Stromal cell of bone marrow (primary cell): ENCODE results near the gene COL5A1.

Source experiments
- DNase-seq: peaks from one replicate; pipeline ENCODE4 v3.0.0-alpha.2; 2012; ENCODE audit warnings: low read depth

Gene COL5A1

DNA sequence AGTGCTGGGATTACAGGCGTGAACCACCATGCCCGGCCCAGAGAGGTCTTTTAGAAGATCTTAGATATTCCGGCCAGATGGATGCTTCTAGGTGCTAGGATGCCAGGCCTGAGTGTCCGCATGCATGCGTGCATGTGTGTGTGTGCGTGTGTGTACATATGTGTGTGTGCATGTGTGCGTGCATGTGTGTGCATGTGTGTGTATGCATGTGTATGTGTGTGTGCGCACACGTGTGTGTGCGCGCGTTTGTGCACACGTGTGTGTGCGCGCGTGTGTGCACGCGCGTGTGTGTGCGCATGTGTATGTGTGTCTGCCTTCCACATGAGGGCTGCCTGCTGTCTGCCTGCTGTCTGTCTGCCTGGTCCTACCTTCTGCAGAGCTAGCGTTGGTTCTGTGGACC is 151.0 kb downstream of the COL5A1 start:
- no peak for DNase-seq

DNA sequence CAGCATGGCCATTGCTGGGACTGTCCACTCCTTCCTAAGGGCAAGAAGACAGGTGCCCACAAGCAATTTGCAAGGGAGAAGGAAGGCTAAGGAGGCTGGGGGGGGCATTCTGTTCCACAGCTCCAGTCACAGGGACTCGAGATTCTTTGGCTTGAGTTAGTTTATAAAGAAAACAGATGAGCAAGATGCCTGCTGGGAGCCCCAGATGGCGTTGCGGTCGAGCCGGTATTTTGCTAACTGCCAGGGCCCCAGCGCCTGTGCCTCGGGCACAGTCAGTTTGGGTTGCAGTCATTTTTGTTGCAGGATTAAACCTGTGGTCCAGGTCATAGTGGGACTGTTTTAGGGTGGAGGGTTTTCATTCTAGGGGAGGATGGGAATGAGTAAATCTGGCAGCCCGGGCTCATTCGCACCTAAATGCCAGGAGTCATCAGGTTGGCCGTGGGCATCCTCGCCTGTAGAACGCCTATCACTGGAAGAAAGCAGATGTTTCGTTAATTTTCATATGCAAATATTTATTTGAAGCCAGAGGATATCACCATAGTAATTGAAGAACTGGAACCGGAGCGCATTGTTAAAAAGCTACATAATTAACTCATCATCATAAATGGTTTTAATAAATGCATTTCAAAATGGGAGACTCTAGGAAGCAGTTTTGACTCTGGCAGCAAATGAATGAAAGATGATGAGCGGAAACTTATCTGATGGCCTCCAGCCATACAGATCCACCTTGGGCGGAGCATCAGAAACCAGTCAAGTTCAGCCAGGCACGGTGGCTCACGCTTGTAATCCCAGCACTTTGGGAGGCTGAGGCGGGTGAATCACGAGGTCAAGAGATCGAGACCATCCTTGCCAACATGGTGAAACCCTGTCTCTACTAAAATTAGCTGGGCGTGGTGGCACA is 151.9 kb downstream of the COL5A1 start:
- DNase-seq: no peak

DNA sequence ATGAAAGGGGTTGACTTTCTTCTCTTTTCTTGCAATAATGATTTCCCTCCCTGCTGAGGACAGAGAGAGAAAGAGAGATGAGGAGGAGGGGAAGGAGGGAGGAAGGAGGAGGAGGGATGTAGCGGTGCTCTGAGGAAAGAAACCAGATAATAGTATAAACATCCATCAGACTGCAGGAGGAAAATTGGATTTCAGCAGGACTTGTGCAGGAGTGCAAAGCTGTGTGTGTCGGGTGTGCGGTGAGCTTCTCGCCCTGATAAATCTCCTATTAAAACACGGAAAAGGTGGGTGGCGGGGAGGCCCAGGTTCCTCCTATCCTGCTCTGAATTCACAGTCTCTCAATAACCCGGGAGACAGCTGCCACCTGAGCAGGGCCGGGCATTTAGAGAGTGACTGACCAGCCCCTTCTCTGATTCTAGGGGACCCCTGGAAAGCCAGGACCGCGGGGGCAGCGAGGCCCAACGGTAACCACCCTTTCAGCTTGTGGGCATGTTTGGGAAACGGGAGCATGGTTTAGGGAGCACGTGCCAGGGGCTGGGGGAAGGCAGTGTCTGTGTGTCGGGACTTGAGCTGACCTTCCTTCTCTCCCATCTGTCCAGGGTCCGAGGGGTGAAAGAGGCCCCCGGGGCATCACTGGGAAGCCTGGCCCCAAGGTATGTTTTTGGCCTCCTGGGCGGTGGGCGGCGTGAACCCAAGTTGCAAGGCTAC is 153.2 kb downstream of the COL5A1 start:
- DNase-seq: no peak

DNA sequence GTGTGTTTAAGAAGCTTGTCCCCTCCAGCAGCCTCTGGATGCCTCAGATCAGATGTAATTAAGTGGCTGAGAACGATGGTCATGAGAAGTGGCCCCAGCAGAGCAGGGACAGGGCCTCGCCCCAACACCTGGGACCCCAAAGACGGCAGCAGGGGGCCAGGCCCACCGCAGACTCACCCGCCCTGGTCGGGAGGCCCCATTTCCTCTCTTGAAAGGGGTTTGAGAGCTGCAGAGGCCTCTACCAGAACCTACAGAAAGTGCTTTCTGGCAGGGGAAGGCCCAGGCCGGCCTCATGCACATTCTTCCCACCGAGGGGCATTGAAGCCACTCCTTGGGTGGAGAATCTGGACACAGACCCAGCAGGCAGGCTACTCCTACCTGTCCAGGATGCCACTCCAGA is 153.8 kb downstream of the COL5A1 start:
- DNase-seq: no peak

DNA sequence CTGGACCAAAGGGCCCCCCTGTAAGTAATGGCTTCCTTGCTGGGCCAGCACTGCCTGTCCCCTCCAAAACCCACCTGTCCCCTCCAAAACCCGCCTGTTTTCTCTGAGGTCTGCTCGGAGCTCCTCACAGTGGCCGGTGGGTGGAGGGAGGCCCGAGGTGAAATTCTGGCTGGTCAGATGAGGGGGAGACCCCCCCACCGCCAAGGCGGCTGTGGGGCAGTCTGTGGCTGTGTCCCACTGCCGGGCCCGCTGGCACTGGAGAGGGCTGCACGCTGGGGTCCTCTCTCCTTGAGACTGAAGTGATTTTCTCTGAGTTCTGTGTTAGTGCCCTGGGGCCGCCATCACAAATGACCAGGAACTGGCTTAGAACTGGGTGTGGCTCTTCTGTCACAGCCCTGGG is 155.3 kb downstream of the COL5A1 start:
- DNase-seq: no peak

DNA sequence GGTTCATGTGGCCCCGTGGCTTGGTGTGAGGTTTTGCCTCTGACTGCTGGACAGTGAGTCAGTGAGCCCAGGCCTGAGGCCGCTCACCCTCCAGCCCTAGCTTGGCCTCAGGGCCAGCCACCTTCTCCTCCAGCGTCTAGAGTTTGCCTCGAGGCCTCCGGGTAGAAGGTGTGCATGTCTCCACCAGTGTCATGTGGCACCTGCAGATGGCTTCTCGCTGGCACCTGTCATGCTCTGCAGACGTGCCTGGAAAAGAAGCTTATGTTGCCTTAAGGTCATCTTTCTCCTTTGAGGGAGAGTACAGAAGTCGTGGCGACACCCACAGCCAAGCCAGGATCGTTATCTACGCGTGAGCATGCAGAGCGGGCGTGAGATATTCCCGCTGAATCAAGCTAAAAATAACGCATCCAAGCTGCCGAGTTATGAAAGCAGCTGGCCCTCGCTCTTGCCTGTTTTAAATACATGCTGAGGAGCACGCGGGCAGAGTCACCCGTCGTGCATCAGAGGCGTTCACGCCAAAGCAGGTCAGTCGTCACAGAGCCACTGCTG is 159.3 kb downstream of the COL5A1 start:
- no peak for DNase-seq

DNA sequence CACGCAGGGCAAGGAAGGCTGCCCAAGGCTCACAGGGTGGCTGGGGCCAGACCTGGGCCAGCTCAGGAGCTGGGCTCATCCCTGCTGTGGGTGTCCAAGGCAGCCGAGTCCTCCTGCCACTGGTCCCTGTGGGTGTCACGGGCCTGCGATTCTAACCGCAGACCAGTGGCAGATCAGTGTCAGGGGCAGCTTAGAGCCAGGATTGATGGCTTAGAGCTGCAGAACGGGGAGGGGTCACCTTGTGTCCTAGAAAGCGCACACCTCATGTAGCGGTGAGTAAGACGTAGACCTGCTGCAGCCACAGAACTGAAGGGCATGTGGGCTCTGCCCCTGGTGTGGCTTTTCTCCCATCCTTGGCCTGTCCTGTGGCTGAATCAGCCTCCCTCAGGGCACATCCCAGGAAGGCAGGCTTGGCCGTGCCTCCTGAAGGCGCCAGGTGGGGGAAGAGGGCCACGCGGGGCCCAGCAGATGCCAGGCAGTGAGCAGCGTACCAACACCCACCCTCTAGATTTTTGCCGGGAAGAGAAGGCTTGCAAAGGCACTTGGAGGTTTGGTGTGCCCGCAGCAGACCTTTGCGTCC is 160.7 kb downstream of the COL5A1 start:
- DNase-seq: no peak

DNA sequence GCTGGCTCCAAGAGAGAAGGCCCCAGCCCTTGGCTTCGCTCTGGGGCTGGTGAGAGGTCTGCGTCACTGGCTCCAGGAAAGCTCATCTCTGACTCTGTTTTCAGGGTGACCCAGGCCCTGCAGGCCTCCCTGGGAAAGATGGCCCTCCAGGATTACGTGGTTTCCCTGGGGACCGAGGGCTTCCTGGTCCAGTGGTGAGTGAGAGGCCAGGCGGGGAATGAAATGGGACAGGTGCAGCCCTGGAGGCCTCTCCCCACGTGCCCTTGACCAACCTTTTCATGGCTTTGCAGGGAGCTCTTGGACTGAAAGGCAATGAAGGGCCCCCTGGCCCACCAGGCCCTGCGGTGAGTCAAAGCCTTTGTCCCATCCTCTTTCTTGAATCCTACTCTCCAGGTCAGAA is 163.3 kb downstream of the COL5A1 start:
- no peak for DNase-seq

DNA sequence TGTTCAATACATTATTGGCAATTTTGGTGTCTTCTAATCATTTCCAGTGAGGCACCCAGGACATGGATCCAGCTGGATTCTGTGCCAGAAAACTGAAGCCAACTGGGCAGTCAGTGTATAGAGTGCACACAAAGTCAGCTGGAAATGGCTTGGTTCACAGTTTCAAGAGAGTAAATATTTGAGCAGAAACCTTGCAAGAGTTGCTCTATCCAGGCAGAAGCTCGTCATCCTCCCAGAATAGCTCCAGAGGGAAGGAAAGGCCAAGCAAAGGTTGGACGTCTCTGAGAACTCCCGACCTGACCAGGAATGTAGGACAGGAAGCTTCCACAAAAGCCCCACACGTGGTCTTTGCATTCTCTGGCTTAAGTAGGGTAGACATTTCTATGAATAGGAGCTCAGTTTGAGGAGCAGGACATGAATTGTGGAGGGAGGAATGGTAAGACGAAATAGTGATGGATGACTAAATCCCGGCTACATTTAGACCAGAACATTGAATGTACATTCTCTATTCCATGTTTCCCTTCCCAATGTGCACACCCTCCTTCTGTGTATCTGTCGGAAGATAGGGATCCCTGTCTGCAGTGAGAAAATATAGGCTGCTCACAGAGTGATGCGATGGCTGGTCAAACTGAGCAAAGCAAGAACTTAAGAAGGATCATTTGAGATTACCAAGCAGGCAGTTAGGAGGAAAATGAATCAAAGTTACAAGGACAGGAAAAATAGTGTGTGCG is 166.3 kb downstream of the COL5A1 start:
- peak; percentile 28 for DNase-seq

DNA sequence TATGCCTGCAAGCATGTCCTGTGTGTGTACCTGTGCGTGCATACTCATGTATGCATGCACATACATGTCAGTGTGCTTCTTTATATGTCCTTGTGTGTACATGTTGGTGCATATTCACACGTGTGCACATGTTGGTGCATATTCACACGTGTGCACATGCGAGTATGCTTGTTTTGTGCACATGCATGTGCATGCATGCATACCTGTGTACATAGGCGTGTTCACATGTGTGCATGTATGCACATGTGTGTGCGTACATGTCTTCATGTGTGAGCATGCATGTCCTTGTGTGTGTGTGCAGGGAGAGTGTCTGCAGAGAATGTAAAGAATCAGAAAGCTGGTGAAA is 166.8 kb downstream of the COL5A1 start:
- no peak for DNase-seq

DNA sequence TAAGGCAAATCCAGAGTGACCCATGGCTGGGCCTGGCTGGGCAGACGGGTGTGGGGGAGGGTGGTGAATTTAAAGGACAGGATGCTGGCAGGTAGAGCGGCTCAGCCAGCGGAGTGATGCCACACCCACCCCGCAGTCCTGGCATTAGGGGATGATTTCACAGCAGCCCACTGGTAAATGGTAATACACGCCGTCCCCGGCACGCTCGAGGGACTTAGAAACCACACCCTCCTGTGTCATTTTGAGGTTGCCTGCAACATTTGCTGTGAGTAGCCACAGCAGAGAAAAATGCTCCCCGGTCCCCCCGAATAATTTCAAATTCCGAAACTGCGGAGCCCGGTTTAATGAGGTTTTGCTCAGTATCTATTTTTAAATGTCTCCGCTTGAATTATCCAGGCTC is 167.7 kb downstream of the COL5A1 start:
- no peak for DNase-seq

DNA sequence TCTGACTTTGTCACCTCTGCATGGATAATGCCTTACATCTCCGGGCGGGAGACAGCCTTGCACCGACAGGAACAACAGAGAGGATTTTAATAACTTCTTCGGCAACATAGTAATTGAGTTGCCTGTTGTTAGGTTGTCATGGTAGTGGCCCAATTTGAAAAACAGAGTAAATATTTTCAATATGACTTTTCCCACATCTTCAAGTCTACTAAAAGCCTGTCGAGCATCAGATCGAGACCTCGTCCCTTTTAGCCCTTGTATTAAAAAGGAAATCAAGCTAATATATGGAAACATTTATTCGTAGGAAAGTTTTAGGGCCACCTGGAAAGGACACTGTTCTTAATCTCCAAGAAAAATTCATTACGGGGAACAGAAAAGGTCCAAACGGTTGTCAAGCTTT is 168.2 kb downstream of the COL5A1 start:
- no peak for DNase-seq

DNA sequence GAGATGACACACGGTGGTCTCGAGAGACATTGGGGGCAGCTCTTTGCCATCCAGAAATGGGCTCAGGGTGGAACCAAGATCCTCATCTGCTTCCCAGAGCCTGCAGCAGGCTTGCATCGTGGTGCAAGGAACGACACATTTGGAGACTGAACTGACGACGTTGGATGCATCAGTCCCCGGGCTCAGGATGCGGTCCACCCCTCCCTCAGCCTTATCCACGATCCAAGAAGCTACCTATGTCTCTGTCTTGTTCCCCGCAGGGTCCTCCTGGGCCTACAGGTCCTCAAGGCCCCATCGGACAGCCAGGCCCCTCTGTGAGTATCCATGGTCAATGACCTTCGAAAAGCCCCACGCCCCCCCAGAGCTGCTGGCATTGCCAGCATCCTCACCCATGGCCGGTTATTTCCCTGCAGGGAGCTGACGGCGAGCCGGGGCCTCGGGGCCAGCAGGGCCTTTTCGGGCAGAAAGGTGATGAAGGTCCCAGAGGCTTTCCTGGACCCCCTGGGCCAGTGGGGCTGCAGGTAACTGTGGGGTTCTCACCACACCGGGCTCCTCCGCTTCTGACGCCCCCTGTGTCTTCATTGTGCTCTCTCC is 169.6 kb downstream of the COL5A1 start:
- no peak for DNase-seq

DNA sequence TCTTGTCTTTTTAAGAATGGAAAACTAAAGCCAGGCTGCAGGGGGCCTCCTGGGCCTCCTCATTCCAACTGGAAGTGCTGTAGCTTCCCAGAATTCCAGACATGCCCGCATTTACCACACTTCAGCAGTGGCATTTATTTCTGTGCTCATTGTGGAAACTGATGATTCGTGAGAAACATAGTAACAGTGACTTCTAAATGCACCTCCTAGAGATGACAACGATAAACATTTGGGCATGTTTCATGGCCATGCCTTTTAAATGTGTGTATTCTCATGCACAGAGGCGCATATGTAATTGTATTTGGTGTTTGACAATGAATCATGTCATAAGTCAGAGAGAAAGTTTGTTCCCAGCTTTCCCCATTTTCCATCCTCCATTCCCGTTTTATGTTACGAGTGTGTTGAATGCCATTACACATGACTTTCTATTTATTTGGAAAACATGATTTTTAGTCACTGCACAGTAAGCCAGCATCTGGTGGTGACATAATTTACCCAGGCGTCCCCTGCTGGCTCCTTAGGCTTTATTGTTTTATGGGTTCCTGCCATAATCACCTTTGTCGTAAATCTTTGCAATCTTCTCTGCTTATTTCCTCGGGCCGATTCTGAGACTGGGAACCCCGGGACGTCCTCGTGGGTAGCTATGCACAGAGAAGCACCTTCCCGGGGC is 170.2 kb downstream of the COL5A1 start:
- peak; percentile 78 for DNase-seq

DNA sequence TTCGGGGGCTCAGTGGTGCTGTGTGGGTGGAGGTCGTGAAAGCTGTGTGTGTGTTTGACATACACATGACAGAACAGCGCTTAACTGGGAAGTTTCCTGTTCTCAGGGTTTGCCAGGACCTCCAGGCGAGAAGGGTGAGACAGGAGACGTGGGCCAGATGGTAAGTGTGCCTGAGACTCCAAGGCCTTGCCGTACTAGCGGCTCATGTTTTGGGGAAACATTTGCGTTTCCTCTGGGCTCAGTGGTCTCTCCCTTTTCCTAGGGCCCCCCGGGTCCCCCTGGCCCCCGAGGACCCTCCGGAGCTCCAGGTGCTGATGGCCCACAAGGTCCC is 170.7 kb downstream of the COL5A1 start:
- no peak for DNase-seq

DNA sequence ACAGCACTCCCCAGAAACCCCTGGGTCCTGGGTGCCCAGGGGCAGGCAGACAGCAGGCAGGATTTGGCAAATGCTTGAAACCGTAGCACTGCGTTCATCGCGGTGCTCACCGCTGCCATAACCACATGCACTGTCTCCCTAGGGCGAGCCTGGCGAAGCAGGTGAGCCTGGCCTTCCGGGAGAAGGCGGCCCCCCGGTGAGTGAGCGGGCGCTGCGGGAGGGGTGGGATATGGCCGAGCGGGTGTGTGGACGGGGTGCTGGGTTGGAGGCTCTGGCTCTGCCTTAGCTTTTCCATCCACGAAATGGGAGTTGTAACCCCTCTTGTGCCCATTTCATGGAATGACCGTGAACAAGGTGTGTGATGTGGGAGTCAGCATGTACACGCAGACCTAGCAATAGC is 172.2 kb downstream of the COL5A1 start:
- no peak for DNase-seq

DNA sequence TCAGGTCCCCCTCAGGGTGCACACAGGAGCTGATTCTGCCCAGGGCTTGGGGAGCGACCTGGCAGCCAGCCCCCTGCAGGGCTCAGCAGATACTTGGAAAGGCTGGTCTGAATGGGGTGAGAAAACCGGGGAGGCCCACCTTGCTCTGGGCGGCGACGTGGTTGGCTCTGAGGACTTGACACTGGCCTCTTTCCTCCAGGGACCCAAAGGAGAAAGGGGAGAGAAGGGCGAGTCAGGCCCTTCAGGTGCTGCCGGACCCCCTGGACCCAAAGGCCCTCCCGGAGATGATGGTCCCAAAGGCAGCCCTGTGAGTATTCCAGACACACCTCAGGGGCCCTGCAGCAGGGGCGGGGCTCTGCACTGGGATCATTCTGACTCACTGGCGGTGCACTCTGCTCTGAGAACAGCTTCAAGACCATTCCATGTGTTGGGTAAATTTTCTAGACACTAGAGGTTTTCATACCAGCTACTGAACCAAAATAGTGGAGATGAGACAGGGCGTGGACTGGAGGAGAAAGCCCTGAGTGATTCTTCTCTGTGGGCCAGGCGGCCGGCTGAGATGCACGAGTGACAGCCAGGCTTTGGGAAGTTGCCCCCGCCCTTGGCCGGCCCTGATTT is 173.1 kb downstream of the COL5A1 start:
- DNase-seq: peak; percentile 13

DNA sequence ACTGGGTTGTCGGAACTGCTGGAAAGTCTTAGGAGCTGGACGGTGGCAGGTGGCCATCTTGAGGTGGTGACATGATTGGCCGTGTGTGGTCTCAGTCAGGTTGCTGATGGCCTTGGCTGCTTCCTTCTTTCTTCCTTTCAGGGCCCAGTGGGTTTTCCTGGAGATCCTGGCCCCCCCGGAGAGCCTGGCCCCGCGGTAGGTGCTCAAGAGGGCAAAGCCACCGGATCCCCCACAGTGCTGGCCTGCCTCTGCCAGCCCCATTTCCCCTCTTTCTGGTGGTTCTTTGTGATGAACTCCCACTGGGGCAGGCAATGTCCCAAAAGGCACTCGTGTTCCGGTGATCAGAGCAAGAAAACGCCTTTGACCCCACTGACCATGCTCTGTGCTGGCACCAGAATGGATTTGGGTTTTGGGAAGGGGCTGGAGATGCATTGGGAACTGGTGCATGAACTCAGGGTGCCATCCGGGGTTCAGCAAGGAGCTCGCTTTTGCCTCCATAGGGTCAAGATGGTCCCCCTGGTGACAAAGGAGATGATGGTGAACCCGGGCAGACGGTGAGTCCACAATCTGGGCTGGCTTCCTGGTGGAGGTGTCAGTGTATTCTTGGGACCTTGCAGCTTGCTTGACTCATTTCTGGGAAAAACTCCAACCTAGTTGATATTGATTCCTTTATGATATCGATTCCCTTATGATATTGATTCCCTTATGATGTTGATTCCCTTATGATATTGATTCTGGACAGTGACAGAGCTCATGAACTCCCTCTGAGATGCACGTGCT is 174.0 kb downstream of the COL5A1 start:
- DNase-seq: no peak

DNA sequence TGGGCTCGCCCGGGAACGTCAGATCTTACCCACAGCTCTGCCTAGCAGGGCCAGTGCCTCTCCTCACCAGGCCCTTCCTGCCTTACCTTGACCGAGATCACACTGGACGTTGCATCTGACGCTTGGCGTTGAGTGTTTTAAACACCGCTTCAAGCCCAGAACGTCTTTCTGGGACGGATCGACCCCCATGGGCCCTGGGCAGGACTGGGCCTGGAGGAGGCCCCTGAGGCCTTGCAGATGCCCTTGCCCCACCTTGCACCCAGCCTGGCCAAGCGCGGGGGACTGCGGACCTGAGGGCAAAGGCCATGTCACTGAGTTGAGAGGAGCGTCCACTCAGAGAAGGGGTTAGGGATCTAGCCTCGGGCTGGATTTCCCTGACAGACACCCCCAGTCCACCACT is 174.7 kb downstream of the COL5A1 start:
- no peak for DNase-seq

DNA sequence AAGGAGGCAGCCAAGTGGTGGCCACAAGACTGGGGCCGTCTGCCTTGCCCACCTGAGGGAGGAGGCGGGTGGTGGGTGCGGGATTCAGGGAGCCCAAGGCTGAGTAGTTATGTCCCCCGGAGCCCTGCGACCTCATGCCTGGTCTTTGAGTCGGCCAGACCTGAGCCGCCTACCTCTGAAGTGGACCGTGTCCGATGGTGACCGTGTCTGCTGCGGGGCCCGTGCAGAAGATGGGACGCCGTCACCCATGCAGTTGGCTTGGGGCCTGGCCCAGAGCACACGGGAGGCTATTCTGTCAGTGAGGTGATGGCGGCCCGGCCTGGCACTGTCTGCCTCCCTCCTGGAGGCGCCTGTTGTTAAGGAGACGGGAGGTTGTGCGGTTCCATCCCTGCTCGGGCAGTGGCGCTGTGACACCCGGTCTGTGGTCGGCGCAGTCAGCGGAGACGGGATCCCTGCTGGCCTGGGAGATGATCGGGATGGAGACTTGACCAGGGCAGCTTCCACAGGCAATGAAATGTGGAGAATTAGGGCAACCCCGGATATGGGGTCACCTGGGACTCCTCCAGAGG is 176.5 kb downstream of the COL5A1 start:
- no peak for DNase-seq
